ENCODE measurements around the gene SYF2.

DNA sequence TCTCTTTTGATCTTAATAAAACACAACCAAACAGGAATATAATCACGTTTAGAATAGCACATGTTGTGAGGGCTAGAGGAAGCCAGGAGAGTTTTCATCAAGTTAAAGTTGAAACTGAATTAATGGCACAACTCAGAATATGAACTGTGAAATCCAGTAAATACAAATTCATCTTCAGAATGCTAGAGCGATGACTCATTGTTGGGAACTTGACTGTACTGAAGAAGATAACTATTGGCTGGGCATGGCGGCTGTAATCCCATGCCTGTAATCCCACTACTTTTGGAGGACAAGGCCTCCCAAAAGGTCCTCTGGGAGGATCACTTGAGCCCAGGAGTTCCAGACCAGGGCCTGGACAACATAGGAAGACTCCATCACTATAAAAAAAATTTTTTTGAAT is 8.8 kb downstream of the SYF2 start:
- TF ChIP-seq, protein P1, sequence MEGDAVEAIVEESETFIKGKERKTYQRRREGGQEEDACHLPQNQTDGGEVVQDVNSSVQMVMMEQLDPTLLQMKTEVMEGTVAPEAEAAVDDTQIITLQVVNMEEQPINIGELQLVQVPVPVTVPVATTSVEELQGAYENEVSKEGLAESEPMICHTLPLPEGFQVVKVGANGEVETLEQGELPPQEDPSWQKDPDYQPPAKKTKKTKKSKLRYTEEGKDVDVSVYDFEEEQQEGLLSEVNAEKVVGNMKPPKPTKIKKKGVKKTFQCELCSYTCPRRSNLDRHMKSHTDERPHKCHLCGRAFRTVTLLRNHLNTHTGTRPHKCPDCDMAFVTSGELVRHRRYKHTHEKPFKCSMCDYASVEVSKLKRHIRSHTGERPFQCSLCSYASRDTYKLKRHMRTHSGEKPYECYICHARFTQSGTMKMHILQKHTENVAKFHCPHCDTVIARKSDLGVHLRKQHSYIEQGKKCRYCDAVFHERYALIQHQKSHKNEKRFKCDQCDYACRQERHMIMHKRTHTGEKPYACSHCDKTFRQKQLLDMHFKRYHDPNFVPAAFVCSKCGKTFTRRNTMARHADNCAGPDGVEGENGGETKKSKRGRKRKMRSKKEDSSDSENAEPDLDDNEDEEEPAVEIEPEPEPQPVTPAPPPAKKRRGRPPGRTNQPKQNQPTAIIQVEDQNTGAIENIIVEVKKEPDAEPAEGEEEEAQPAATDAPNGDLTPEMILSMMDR (conservative IDR thresholded peaks at IDR 0.05; ENCODE audit: low read depth, low read length) = no peak
- no peak for TF ChIP-seq EZH2 (IDR thresholded peaks at IDR 0.05; ENCODE audit: borderline replicate concordance, low read depth, low read length, poor library complexity, severe bottlenecking)

Measured in A673 (cell line).